Psoas muscle (tissue), 8 donors: Measurements from ENCODE around the gene MMEL1. TPM values are rescaled to one million over a fixed set of nuclear protein-coding genes. Genes with fewer than 3 reads are reported as not detected.

Experiments
- ATAC-seq, 4 donors: fragments of 200-7000 bp; cut with Tn5 transposase; one replicate each; pipeline ENCODE4 v1.9.1; 2020; ENCODE audit warnings: moderate library complexity in 3 of 4, mild to moderate bottlenecking in 2 of 4
- DNase-seq, 2 donors: peaks; one replicate each; pipeline ENCODE4 v3.0.0-alpha.2; 2020
- H3K27ac ChIP-seq: fragments of 200-600 bp; one replicate; pipeline ENCODE4 v1.8.0; 2022
- H3K27me3 ChIP-seq, 3 donors: fragments of 200-600 bp in 1 of 3; one replicate each; pipeline versions ENCODE4 v1.6.1 to v1.8.0; 2013 to 2022; ENCODE audit warnings: low read length in 2 of 3, mild to moderate bottlenecking in 2 of 3, moderate library complexity in 1 of 3; ENCODE audit not compliant: insufficient read depth in 3 of 3
- H3K36me3 ChIP-seq, 2 donors: fragments of 200-600 bp in 1 of 2; one replicate each; pipeline versions ENCODE4 v1.6.1 to v1.8.0; 2013 to 2022; ENCODE audit warnings: low read depth in 1 of 2, mild to moderate bottlenecking in 1 of 2, moderate library complexity in 1 of 2; ENCODE audit not compliant: insufficient read depth in 1 of 2
- H3K4me1 ChIP-seq: fragments of 200-600 bp; one replicate; pipeline ENCODE4 v1.8.0; 2022
- H3K4me3 ChIP-seq: fragments of 200-600 bp; one replicate; pipeline ENCODE4 v1.8.0; 2022; ENCODE audit warnings: mild to moderate bottlenecking
- H3K9me3 ChIP-seq: fragments of 200-600 bp; one replicate; pipeline ENCODE4 v1.8.0; 2022
- WGBS, 3 donors: extraction: QIAGEN DNeasy Blood & Tissue Kit; methylation state at CpG; one replicate each; pipeline versions ENCODE4 v1.1.6 to v1.1.7; 2013; 5-methylcytosine and 5-hydroxymethylcytosine counted together
- intact Hi-C, 2 donors: fragments of 100-400 bp; cut with DNase I; formaldehyde crosslinking; loops; one replicate each; pipeline versions ENCODE4 v1.11.0 to v1.14.2; 2022
- polyA plus RNA-seq, 3 donors: library from polyadenylated mRNA; stranded (reverse); fragments of 200-250 nt; gene quantifications; one replicate each; pipeline ENCODE4 v1.2.3, GENCODE V29; 2013
- total RNA-seq, 4 donors: library from RNA; stranded (reverse); fragmentation: NEBNext Ultra II Directional in 2 of 4; extraction: Animal tissue kit (Norgen Biotek cat#: 25700) in 2 of 4; gene quantifications; one replicate each; pipeline versions ENCODE4 v1.2.1 to v1.2.4, GENCODE V29; 2021 to 2023
- TF ChIP-seq, protein P1 (sequence below): fragments of 200-600 bp; IDR thresholded peaks from one replicate; pipeline ENCODE4 v1.8.0; 2022; ENCODE audit warnings: antibody characterized with exemption
- donor health status: healthy with polysubstance abuse.
- donor health status: DM: no; HTN: no; CAD: no; lungs with moderate emphysema.
- donor health status: Bipolar disorder and iron deficiency.
- donor health status: healthy.
- donor health status: DM: yes; HTN: yes; CAD: no.
- donor health status: DM: no; HTN: no; CAD: no.
- donor health status: DM: no; HTN: no; CAD: no.
- donor health status: DM: yes; HTN: yes; CAD: no.

The MMEL1 gene
- total and polyA plus RNA-seq, 7 donors: 0.08 to 0.89 (median 0.21) TPM; not detected in 2

DNA sequence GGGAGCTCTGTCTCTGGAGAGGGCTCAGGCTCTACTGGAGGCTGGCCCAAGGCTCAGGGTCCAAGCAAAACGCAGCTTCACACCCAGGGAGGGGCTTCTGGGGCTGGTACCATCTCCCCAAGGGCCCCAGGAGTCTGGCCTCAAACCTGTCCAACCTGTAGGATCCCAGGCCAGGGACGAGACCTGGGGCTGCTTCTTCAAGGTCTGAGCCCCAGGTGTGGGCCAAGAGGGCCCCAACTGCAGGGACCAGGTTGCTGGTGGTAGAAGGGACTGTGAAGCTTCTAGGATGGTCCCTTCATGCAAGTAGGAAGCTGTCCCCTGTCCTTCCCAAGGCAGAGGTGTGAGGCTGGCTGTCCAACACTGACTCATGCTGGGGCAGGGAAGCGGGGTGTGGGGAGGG lies 7.8 kb upstream of the MMEL1 start:
- no peak overlapping the region for H3K4me3 ChIP-seq

DNA sequence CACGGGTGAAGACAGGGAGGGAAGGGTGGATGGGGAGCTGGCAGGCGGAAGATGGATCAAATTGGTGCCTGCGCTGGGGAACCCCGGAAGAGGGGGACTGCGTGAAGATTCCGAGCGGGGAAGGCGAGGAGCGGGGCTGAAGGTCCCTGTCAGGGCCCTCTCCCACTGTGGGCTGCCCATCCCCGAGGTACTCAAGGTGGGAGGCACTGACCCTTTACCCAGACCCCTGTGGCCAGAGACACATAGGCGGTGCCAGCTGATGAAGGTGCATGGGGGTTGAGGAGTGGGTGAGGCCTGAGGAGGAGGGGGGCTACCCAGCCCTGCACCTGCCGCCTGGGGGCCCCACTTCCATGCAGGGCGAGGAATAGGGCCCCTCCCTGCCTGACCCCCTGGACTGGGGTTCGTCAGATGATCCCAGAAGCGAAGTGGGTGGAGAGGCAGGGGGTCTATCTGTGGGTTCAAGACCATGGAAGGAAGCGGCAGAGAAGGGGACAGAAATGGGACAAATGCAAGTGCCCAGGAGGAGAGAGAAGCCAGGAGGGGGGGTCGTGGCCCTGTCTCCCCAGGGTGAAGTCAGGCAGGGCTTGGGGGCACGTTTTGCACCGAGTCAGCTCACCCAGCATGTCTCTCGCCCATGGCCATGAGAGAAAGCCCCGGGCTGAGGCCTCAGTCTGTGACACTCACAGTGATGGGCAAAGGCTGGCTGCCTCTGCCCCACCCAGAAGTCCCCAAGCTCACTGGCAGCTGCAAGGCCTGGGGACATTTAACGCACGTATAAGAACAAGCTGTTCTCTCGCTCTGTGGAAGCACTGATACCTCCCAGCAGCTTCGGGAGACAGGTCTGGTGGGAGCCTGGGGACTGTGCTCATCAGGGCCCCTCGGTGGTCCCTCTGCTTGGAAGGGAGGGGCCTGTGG lies 7.0 kb upstream of the MMEL1 start:
- intact Hi-C loops: loop anchor here in 1 of 2 donors (10.0 kb wide), 1 partner anchor 225 kb away; the partner anchor contains the start of gene PEX10
- DNase-seq (no peak), ATAC-seq (no peak)
- Histone ChIP-seq H3K27me3 (peaks cover 0 to 50% (median 34%) of the 10 kb centered on the region in 3 donors), H3K27ac (no peak overlapping the region), H3K9me3 (no peaks in the 10 kb centered on the region), H3K36me3 (no peaks in the 10 kb centered on the region), H3K4me1 (no peaks in the 10 kb centered on the region), H3K4me3 (no peak overlapping the region)
- 53 to 66% (median 58%) methylated on average over 25 to 26 of the region's 26 CpGs for WGBS, 3 donors
- TF ChIP-seq, protein P1, sequence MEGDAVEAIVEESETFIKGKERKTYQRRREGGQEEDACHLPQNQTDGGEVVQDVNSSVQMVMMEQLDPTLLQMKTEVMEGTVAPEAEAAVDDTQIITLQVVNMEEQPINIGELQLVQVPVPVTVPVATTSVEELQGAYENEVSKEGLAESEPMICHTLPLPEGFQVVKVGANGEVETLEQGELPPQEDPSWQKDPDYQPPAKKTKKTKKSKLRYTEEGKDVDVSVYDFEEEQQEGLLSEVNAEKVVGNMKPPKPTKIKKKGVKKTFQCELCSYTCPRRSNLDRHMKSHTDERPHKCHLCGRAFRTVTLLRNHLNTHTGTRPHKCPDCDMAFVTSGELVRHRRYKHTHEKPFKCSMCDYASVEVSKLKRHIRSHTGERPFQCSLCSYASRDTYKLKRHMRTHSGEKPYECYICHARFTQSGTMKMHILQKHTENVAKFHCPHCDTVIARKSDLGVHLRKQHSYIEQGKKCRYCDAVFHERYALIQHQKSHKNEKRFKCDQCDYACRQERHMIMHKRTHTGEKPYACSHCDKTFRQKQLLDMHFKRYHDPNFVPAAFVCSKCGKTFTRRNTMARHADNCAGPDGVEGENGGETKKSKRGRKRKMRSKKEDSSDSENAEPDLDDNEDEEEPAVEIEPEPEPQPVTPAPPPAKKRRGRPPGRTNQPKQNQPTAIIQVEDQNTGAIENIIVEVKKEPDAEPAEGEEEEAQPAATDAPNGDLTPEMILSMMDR: no peak

More for the DNA sequence above, 7.8 kb upstream of the MMEL1 start:
- ATAC-seq (no peak), DNase-seq (no peak)
- Histone ChIP-seq H3K9me3 (no peaks in the 10 kb centered on the region), H3K27ac (no peak overlapping the region), H3K4me1 (no peaks in the 10 kb centered on the region), H3K36me3 (no peaks in the 10 kb centered on the region), H3K27me3 (peaks cover 0 to 47% (median 31%) of the 10 kb centered on the region in 3 donors)
- intact Hi-C loops: loop anchor here in 1 of 2 donors (10.0 kb wide), 1 partner anchor 226 kb away; the partner anchor contains the start of gene PEX10
- WGBS, 3 donors: 81 to 87% (median 84%) methylated on average over 3 of the region's 3 CpGs
- TF ChIP-seq, protein P1: no peak

DNA sequence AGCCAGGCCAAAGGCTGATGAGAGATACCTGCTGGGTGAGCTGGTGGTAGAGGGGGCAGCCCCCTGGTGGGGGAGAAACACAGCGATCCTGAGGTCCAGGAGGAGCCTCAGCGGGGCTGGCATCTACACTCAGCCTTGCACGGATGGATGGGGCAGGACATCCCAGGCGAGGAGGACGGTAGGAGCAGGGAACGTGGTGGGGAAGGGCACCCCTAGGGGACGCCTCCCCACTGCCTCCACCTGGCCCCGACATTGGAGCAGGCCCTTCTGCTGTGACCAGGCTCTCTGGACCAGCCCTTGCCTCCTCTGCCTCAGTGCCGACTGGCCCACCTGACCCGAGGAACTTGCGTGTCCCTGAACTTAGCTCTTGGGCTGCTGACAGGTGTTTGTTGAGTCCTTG lies 6.4 kb upstream of the MMEL1 start:
- 30 to 43% (median 38%) methylated on average over 9 to 11 of the region's 11 CpGs for WGBS, 3 donors
- Histone ChIP-seq H3K27ac (no peak overlapping the region), H3K4me1 (no peaks in the 10 kb centered on the region), H3K36me3 (no peaks in the 10 kb centered on the region), H3K27me3 (peaks cover 0 to 46% (median 31%) of the 10 kb centered on the region in 3 donors), H3K4me3 (no peak overlapping the region), H3K9me3 (no peaks in the 10 kb centered on the region)
- intact Hi-C loops: no loop called here
- TF ChIP-seq, protein P1: no peak
- ATAC-seq (no peak), DNase-seq (no peak)

DNA sequence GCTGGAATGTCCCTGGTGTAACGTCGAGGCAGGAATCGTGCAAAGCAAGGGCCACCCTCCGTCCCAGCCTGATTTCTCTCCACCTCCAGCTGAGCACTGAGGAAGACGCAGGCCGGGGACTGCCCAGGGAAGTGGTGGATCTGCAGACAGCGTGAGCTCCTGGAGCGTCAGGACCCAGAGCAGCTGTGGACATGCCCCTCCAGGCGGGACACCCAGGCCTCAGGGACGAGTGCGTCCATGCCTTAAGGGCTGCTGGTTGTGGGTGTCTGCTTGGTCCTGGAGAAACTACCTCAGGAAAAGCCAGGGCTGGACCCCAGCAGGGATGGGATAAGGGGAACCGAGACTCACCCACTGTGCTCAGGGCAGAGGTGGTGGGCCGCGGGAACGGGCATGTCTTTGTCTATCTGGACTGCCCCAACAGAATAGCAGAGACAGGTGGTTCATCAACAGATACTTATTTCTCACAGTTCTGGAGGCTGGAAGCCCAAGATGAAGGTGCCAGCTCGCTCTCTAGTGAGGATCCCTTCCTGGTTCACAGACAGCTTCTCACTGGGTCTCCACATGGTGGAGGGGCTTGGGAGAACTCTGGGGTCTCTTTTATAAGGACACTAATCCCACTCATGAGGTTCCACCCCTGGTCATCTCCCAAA lies 5.8 kb upstream of the MMEL1 start:
- H3K9me3 ChIP-seq: no peaks in the 10 kb centered on the region
- DNase-seq (no peak), ATAC-seq (no peak)
- no peaks in the 10 kb centered on the region for H3K4me1 ChIP-seq
- no peaks in the 10 kb centered on the region for H3K36me3 ChIP-seq
- H3K4me3 ChIP-seq: no peak overlapping the region
- H3K27ac ChIP-seq: no peak overlapping the region
- 49 to 56% (median 51%) methylated on average over 16 of the region's 16 CpGs for WGBS, 3 donors
- intact Hi-C loops: no loop called here
- peaks cover 0 to 46% (median 28%) of the 10 kb centered on the region in 3 donors for H3K27me3 ChIP-seq
- TF ChIP-seq, protein P1: no peak
